SK-N-SH treated with all-trans-retinoic acid at 6 μM for 48 hours (cell line): ENCODE results near the gene KMT2B.

ENCODE experiments used
- ATAC-seq: fragments of 200-7000 bp; cut with Tn5 transposase; 3 replicates; pipeline ENCODE4 v1.9.1; 2020; ENCODE audit warnings: mild to moderate bottlenecking, moderate library complexity
- BACH2 ChIP-seq: fragments of 250-450 bp; sonication (Bioruptor Pico); IDR thresholded peaks from 2 replicates; pipeline ENCODE4 v1.9.0; 2021; ENCODE audit warnings: mild to moderate bottlenecking, borderline replicate concordance
- CREB5 ChIP-seq: fragments of 250-450 bp; sonication (Bioruptor Pico); IDR thresholded peaks from 2 replicates; pipeline ENCODE4 v1.5.1; 2020; ENCODE audit warnings: low read depth, mild to moderate bottlenecking, moderate library complexity
- CSDC2 ChIP-seq: fragments of 250-450 bp; sonication (Bioruptor Pico); IDR thresholded peaks from 2 replicates; pipeline ENCODE4 v1.5.0; 2020; ENCODE audit warnings: mild to moderate bottlenecking, moderate library complexity
- ISL1 ChIP-seq: fragments of 250-450 bp; sonication (Bioruptor Pico); IDR thresholded peaks from 2 replicates; pipeline ENCODE4 v2.1.2; 2022; ENCODE audit warnings: mild to moderate bottlenecking, moderate library complexity
- OSR1 ChIP-seq: fragments of 250-450 bp; sonication (Bioruptor Pico); IDR thresholded peaks from 2 replicates; pipeline ENCODE4 v1.8.0; 2022; ENCODE audit warnings: moderate library complexity, mild to moderate bottlenecking, inconsistent platforms
- PPARA ChIP-seq: fragments of 250-450 bp; sonication (Bioruptor Pico); IDR thresholded peaks from 2 replicates; pipeline ENCODE4 v1.5.0; 2020; ENCODE audit warnings: mild to moderate bottlenecking, borderline replicate concordance
- RARB ChIP-seq: fragments of 250-450 bp; sonication (Bioruptor Pico); IDR thresholded peaks from 2 replicates; pipeline ENCODE4 v1.8.0; 2021; ENCODE audit warnings: mild to moderate bottlenecking, moderate library complexity
- TCF4 ChIP-seq: fragments of 250-450 bp; sonication (Bioruptor Pico); IDR thresholded peaks from 2 replicates; pipeline ENCODE4 v1.8.0; 2021; ENCODE audit warnings: mild to moderate bottlenecking, moderate library complexity, borderline replicate concordance
- TSHZ2 ChIP-seq: fragments of 250-450 bp; sonication (Bioruptor Pico); IDR thresholded peaks from 2 replicates; pipeline ENCODE4 v1.5.0; 2020; ENCODE audit warnings: mild to moderate bottlenecking, moderate library complexity
- ZNF565 ChIP-seq: fragments of 450-650 bp; formaldehyde crosslinking; conservative IDR thresholded peaks from 2 replicates; pipeline ENCODE4 v1.5.0; 2020; ENCODE audit warnings: low read depth, mild to moderate bottlenecking, moderate library complexity
- TF ChIP-seq, protein P1 (sequence below): fragments of 250-450 bp; sonication (Bioruptor Pico); IDR thresholded peaks from 2 replicates; pipeline ENCODE4 v1.5.1; 2021; ENCODE audit warnings: mild to moderate bottlenecking, moderate library complexity
- TF ChIP-seq, protein P2 (sequence below): fragments of 250-450 bp; sonication (Bioruptor Pico); IDR thresholded peaks from 2 replicates; pipeline ENCODE4 v1.8.0; 2021; ENCODE audit warnings: low read depth, mild to moderate bottlenecking, moderate library complexity, borderline replicate concordance

The KMT2B gene

DNA sequence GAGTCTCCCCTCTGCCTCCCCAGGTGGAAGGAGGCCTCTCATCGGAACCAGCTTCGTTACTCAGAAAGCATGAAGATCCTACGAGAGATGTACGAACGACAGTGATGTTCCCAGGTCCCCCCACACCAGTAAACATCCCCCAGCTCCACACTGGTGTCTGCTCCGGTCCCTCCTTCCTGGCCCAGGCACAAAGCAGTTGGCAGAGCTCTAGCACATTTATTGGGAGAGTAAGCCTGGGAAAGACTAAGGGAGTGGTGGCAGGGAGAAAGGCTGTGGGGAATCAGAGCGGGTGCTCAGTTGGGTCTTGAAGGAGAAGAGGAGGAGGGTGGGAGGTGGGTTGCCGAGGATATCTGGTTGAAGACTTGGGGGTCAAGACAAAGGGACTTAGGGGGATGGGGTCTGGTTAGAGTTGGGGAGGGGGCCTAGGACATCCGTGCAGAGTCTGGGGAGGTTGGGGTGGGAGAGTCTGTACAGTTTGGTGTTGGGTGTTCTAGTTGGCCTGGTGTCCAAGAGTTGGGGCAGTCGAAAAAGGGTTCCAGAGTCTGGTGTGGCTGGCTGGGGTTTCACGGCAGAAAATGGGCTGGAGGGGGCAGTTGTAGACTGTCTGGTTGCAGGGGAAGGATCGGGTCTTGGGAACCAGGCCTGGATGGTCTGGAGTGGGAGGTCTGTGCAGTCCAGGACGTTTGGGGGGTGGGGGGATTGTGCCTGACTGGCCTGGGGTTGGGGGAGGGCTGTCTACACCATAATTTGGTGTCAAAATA is 36.7 kb downstream of the KMT2B start:
- no peak for TF ChIP-seq BACH2 (CRISPR knock-in tag)
- no peak for TF ChIP-seq CSDC2 (CRISPR knock-in tag)
- TF ChIP-seq, protein P1, sequence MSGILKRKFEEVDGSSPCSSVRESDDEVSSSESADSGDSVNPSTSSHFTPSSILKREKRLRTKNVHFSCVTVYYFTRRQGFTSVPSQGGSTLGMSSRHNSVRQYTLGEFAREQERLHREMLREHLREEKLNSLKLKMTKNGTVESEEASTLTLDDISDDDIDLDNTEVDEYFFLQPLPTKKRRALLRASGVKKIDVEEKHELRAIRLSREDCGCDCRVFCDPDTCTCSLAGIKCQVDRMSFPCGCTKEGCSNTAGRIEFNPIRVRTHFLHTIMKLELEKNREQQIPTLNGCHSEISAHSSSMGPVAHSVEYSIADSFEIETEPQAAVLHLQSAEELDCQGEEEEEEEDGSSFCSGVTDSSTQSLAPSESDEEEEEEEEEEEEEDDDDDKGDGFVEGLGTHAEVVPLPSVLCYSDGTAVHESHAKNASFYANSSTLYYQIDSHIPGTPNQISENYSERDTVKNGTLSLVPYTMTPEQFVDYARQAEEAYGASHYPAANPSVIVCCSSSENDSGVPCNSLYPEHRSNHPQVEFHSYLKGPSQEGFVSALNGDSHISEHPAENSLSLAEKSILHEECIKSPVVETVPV = no peak
- TF ChIP-seq ISL1 (CRISPR knock-in tag) = no peak
- no peak for ATAC-seq

DNA sequence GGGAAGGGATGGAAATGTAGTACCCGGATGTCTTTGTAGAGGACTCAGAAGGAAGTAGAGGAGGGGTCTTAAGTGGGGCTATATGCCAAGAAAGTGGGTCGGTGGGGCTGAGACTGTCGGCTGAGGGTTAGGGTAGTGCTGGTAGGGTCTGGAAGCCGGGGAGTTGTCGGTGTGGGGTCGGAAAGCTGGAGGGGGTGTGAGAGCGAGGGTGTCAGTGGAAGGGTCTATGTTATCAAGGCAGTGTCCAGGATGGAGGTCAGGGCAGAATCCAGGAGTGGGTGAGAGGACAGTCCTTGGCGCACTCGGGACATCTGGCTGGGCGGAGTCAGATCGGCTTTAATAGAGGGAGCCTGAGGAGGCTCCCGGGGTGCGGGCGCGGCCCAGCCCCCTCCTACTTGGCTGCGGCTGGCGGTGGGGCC is 37.3 kb downstream of the KMT2B start:
- no peak for ATAC-seq
- TF ChIP-seq TSHZ2 (CRISPR knock-in tag) (no peak), ZNF565 (CRISPR knock-in tag) (no peak), OSR1 (CRISPR knock-in tag) (no peak), CREB5 (CRISPR knock-in tag) (no peak), TCF4 (CRISPR knock-in tag) (no peak), PPARA (CRISPR knock-in tag) (no peak), RARB (no peak), CSDC2 (CRISPR knock-in tag) (no peak)
- TF ChIP-seq, protein P2, sequence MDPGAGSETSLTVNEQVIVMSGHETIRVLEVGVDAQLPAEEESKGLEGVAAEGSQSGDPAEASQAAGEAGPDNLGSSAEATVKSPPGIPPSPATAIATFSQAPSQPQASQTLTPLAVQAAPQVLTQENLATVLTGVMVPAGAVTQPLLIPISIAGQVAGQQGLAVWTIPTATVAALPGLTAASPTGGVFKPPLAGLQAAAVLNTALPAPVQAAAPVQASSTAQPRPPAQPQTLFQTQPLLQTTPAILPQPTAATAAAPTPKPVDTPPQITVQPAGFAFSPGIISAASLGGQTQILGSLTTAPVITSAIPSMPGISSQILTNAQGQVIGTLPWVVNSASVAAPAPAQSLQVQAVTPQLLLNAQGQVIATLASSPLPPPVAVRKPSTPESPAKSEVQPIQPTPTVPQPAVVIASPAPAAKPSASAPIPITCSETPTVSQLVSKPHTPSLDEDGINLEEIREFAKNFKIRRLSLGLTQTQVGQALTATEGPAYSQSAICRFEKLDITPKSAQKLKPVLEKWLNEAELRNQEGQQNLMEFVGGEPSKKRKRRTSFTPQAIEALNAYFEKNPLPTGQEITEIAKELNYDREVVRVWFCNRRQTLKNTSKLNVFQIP (CRISPR knock-in tag) = no peak
- TF ChIP-seq, protein P1 = no peak
- TF ChIP-seq, all 23 proteins: peak for 0

GRCh38 chr19:35755550-35756376 is 38.0 kb downstream of the KMT2B start:
- no peak for ATAC-seq
- TF ChIP-seq TSHZ2 (CRISPR knock-in tag) (no peak), TCF4 (CRISPR knock-in tag) (no peak)
